ENCODE measurements around the gene PANK4. TPM values are rescaled to one million over a fixed set of nuclear protein-coding genes. Genes with fewer than 3 reads are reported as not detected.

PANK4 gene
- total and polyA plus RNA-seq, 9 of the 15 experiments (the other 6 are each of a cell fraction or from before 2014, with no cell fraction given): 0.93 to 55.6 (median 31.5) TPM

GRCh38 chr1:2541619-2542245 lies 15.3 kb upstream of the PANK4 start (continued):
- TF ChIP-seq SMARCA4 (IDR thresholded peaks at IDR 0.05) (0 out of 2 replicates have a peak, but pooled peaks have one; percentile 34), ZNF644 (tag; IDR thresholded peaks at IDR 0.05; ENCODE audit: low read depth) (peak; percentile 55; the same call in 1 of the 2 replicates), ZNF24 (IDR thresholded peaks at IDR 0.05) (peak; percentile 61; the same call in 1 of the 2 replicates), GMEB1 (CRISPR knock-in tag; IDR thresholded peaks at IDR 0.05) (0 out of 2 replicates have a peak, but pooled peaks have one; percentile 11), BCOR (IDR thresholded peaks at IDR 0.05) (peak; percentile 100), SMAD4 (CRISPR knock-in tag; conservative IDR thresholded peaks at IDR 0.05) (peak; percentile 72; the same call in 1 of the 2 replicates), ARID4B (CRISPR knock-in tag; IDR thresholded peaks at IDR 0.05) (0 out of 2 replicates have a peak, but pooled peaks have one; percentile 33), GTF2A2 (tag; IDR thresholded peaks at IDR 0.05) (peak; percentile 72; the same call in 1 of the 2 replicates), TOE1 (IDR thresholded peaks at IDR 0.05; ENCODE audit: borderline replicate concordance) (peak; percentile 69), TOE1 (CRISPR knock-in tag; IDR thresholded peaks at IDR 0.05; ENCODE audit: borderline replicate concordance, low read depth) (no peak), FOXK2 (conservative IDR thresholded peaks at IDR 0.05 in 1 of 2, IDR thresholded peaks at IDR 0.05 in 1 of 2; ENCODE audit: low read depth in 2 of 2) (0 out of 4 replicates have a peak, but pooled peaks of 1 of the 2 experiments have one; percentile 40), KLF6 (CRISPR knock-in tag; IDR thresholded peaks at IDR 0.05; ENCODE audit: borderline replicate concordance) (peak; percentile 36; the same call in 1 of the 2 replicates), ARNT (IDR thresholded peaks at IDR 0.05) (peak in 1 of 2 experiments; percentile 50; a peak in 1 of 4 replicates), SMC3 (conservative IDR thresholded peaks at IDR 0.05; ENCODE audit: insufficient read depth, low read depth, low read length) (0 out of 2 replicates have a peak, but pooled peaks have one; percentile 3), ZFP36 (IDR thresholded peaks at IDR 0.05; ENCODE audit: low read depth, low read length, partially characterized antibody) (peak; percentile 48), L3MBTL2 (IDR thresholded peaks at IDR 0.05) (peak; percentile 96), USF2 (CRISPR knock-in tag; IDR thresholded peaks at IDR 0.05) (peak; percentile 91), CTCF (IDR thresholded peaks at IDR 0.05 in 2 of 3, conservative IDR thresholded peaks at IDR 0.05 in 1 of 3; ENCODE audit: insufficient read depth in 2 of 3, low read depth in 1 of 3, low read length in 3 of 3) (0 out of 6 replicates have a peak, but pooled peaks of 1 of the 3 experiments have one; percentile 10), RAD51 (IDR thresholded peaks at IDR 0.05; ENCODE audit: borderline replicate concordance, low read depth) (peak; percentile 90)
